ENCODE results near the gene GRHL1.

DNA sequence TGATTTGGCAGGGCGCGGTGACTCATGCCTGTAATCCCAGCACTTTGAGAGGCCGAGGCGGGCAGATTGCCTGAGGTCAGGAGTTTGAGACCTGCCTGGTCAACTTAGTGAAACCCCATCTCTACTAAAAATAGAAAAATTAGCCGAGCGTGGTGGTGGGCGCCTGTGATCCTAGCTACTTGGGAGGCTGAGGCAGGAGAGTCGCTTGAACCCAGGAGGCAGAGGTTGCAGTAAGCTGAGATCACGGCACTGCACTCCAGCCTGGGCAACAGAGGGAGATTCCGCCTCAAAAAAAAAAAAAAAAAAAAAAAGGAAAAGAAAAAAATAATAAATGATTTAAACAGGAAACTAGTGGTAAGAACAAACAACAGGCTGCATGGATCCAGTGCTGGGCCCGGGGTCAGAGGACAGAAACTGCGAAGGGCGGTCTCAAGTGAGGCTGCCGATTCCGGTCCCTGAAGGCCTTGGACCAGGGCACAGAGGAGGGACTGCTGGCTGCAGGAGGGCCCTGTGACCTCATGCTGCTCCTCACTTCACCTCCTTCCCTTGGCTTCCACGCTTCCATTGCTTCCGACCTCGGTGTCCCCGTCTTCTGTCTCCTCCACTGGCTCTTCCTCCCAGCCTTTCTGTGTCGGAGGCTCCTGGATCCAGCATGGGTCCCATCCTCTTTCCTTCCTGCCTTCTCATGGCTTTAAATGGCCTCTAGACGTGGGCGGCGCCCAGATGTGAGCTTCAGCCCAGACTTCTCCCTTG lies 2.1 kb upstream of the GRHL1 start:
- TF ChIP-seq, protein P1, sequence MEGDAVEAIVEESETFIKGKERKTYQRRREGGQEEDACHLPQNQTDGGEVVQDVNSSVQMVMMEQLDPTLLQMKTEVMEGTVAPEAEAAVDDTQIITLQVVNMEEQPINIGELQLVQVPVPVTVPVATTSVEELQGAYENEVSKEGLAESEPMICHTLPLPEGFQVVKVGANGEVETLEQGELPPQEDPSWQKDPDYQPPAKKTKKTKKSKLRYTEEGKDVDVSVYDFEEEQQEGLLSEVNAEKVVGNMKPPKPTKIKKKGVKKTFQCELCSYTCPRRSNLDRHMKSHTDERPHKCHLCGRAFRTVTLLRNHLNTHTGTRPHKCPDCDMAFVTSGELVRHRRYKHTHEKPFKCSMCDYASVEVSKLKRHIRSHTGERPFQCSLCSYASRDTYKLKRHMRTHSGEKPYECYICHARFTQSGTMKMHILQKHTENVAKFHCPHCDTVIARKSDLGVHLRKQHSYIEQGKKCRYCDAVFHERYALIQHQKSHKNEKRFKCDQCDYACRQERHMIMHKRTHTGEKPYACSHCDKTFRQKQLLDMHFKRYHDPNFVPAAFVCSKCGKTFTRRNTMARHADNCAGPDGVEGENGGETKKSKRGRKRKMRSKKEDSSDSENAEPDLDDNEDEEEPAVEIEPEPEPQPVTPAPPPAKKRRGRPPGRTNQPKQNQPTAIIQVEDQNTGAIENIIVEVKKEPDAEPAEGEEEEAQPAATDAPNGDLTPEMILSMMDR (optimal IDR thresholded peaks at IDR 0.05 in 1 of 3, IDR thresholded peaks at IDR 0.05 in 1 of 3, conservative IDR thresholded peaks at IDR 0.05 in 1 of 3; ENCODE audit: extremely low read depth in 1 of 3, insufficient read depth in 2 of 3, low read length in 3 of 3), result no peak
- TF ChIP-seq EZH2 (IDR thresholded peaks at IDR 0.05; ENCODE audit: low read length), result no peak
